Hepatic stellate cell (primary cell): ENCODE results near the gene GLI3.
A peak's percentile ranks its signal among the peaks of the same experiment; 100 is the strongest.

ENCODE experiments used
- DNase-seq: peaks from one replicate; pipeline ENCODE4 v3.0.0; 2011; ENCODE audit warnings: low spot score

GLI3 gene

GRCh38 chr7:42143711-42144600 lies 93.1 kb downstream of the GLI3 start:
- DNase-seq = no peak

- DNase-seq = no peak
These were observed 94.9 kb downstream of the GLI3 start for GRCh38 chr7:42142089-42142488.

- no peak for DNase-seq
These were observed 97.3 kb downstream of the GLI3 start for GRCh38 chr7:42139751-42140150.

GRCh38 chr7:42138691-42139090 lies 98.3 kb downstream of the GLI3 start:
- DNase-seq = no peak

- peak; percentile 17 for DNase-seq
These were observed 99.1 kb downstream of the GLI3 start for GRCh38 chr7:42137941-42138340.

- DNase-seq = no peak
These were observed 99.6 kb downstream of the GLI3 start for GRCh38 chr7:42137431-42137830.

- DNase-seq = no peak
These were observed 101.3 kb downstream of the GLI3 start for GRCh38 chr7:42135728-42136127.

- no peak for DNase-seq
These were observed 102.6 kb downstream of the GLI3 start for GRCh38 chr7:42134276-42134876.

- no peak for DNase-seq
These were observed 103.7 kb downstream of the GLI3 start for GRCh38 chr7:42133321-42133720.

GRCh38 chr7:42128703-42129102 lies 108.3 kb downstream of the GLI3 start:
- no peak for DNase-seq

- no peak for DNase-seq
These were observed 109.8 kb downstream of the GLI3 start for GRCh38 chr7:42127232-42127622.

GRCh38 chr7:42126475-42127231 lies 110.4 kb downstream of the GLI3 start:
- DNase-seq = no peak

- DNase-seq = no peak
These were observed 111.7 kb downstream of the GLI3 start for GRCh38 chr7:42125321-42125720.

- no peak for DNase-seq
These were observed 113.3 kb downstream of the GLI3 start for GRCh38 chr7:42123716-42124115.

- no peak for DNase-seq
These were observed 116.8 kb downstream of the GLI3 start for GRCh38 chr7:42120191-42120590.

- no peak for DNase-seq
These were observed 119.8 kb downstream of the GLI3 start for GRCh38 chr7:42117201-42117600.

- no peak for DNase-seq
These were observed 121.2 kb downstream of the GLI3 start for GRCh38 chr7:42115795-42116194.

GRCh38 chr7:42110333-42110732 lies 126.7 kb downstream of the GLI3 start:
- DNase-seq = no peak

- DNase-seq = no peak
These were observed 128.0 kb downstream of the GLI3 start for GRCh38 chr7:42108803-42109528.

GRCh38 chr7:42107484-42108240 lies 129.3 kb downstream of the GLI3 start:
- DNase-seq = peak; percentile 87

- no peak for DNase-seq
These were observed 130.4 kb downstream of the GLI3 start for GRCh38 chr7:42106562-42106961.
